WTC11 (cell line): Measurements from ENCODE around the gene STK16. TPM values are rescaled to one million over a fixed set of nuclear protein-coding genes. Genes with fewer than 3 reads are reported as not detected.

ENCODE experiments used
- CREM ChIP-seq: sonication (generic); formaldehyde crosslinking; IDR thresholded peaks from 2 replicates; pipeline ENCODE4 v1.8.1; 2022; ENCODE audit warnings: mild to moderate bottlenecking, missing genetic modification reagents, moderate library complexity
- ELF4 ChIP-seq: sonication (generic); formaldehyde crosslinking; IDR thresholded peaks from 2 replicates; pipeline ENCODE4 v1.8.1; 2022; ENCODE audit warnings: low read depth, mild to moderate bottlenecking, moderate library complexity, missing genetic modification reagents
- ESRRA ChIP-seq: sonication (generic); formaldehyde crosslinking; IDR thresholded peaks from 2 replicates; pipeline ENCODE4 v1.8.1; 2022; ENCODE audit warnings: mild to moderate bottlenecking, missing genetic modification reagents, borderline replicate concordance
- ETV6 ChIP-seq: sonication (generic); formaldehyde crosslinking; IDR thresholded peaks from 2 replicates; pipeline ENCODE4 v1.8.1; 2022; ENCODE audit warnings: mild to moderate bottlenecking, missing genetic modification reagents
- FOXK1 ChIP-seq: sonication (generic); formaldehyde crosslinking; IDR thresholded peaks from 2 replicates; pipeline ENCODE4 v1.8.0; 2022; ENCODE audit warnings: mild to moderate bottlenecking, moderate library complexity, missing genetic modification reagents
- GABPB1 ChIP-seq: sonication (generic); formaldehyde crosslinking; IDR thresholded peaks from 2 replicates; pipeline ENCODE4 v1.8.1; 2023; ENCODE audit warnings: mild to moderate bottlenecking, missing genetic modification reagents
- JUN ChIP-seq: sonication (generic); formaldehyde crosslinking; IDR thresholded peaks from 2 replicates; pipeline ENCODE4 v1.8.0; 2023; ENCODE audit warnings: mild to moderate bottlenecking, missing genetic modification reagents
- KAT7 ChIP-seq: sonication (generic); formaldehyde crosslinking; IDR thresholded peaks from 2 replicates; pipeline ENCODE4 v1.8.1; 2023; ENCODE audit warnings: missing genetic modification reagents, mild to moderate bottlenecking, borderline replicate concordance
- NFATC4 ChIP-seq: fragments of 250-450 bp; sonication (Bioruptor Pico); IDR thresholded peaks from 2 replicates; pipeline ENCODE4 v1.9.0; 2021; ENCODE audit warnings: mild to moderate bottlenecking
- OVOL2 ChIP-seq: fragments of 250-450 bp; sonication (Bioruptor Pico); IDR thresholded peaks from 2 replicates; pipeline ENCODE4 v1.9.0; 2021; ENCODE audit warnings: mild to moderate bottlenecking, borderline replicate concordance
- RORB ChIP-seq: fragments of 250-450 bp; sonication (Bioruptor Pico); IDR thresholded peaks from 2 replicates; pipeline ENCODE4 v1.9.0; 2021; ENCODE audit warnings: mild to moderate bottlenecking
- TEAD1 ChIP-seq: sonication (generic); formaldehyde crosslinking; IDR thresholded peaks from 2 replicates; pipeline ENCODE4 v1.8.0; 2022; ENCODE audit warnings: mild to moderate bottlenecking, missing genetic modification reagents
- TP53 ChIP-seq: sonication (generic); formaldehyde crosslinking; IDR thresholded peaks from 2 replicates; pipeline ENCODE4 v1.8.1; 2023; ENCODE audit warnings: mild to moderate bottlenecking, missing genetic modification reagents
- ZNF263 ChIP-seq: sonication (generic); formaldehyde crosslinking; IDR thresholded peaks from 2 replicates; pipeline ENCODE4 v1.8.1; 2022; ENCODE audit warnings: low read depth, mild to moderate bottlenecking, moderate library complexity, missing genetic modification reagents
- ZNF317 ChIP-seq: sonication (generic); formaldehyde crosslinking; IDR thresholded peaks from 2 replicates; pipeline ENCODE4 v1.8.1; 2023; ENCODE audit warnings: low read depth, mild to moderate bottlenecking, moderate library complexity, missing genetic modification reagents, borderline replicate concordance
- ZNF396 ChIP-seq: fragments of 250-450 bp; sonication (Bioruptor Pico); IDR thresholded peaks from 2 replicates; pipeline ENCODE4 v1.8.0; 2021; ENCODE audit warnings: mild to moderate bottlenecking, moderate library complexity, borderline replicate concordance
- ZNF416 ChIP-seq: fragments of 250-450 bp; sonication (Bioruptor Pico); IDR thresholded peaks from 2 replicates; pipeline ENCODE4 v1.9.0; 2021; ENCODE audit warnings: mild to moderate bottlenecking, inconsistent platforms
- total RNA-seq: library from RNA; stranded (reverse); gene quantifications from 3 replicates; pipeline ENCODE4 v1.2.3, GENCODE V29; 2021
- TF ChIP-seq, protein P1 (sequence below): sonication (generic); formaldehyde crosslinking; IDR thresholded peaks from 2 replicates; pipeline ENCODE4 v1.8.1; 2023; ENCODE audit warnings: mild to moderate bottlenecking, moderate library complexity, missing genetic modification reagents
- TF ChIP-seq, protein P2 (sequence below): sonication (generic); formaldehyde crosslinking; IDR thresholded peaks from 2 replicates; pipeline ENCODE4 v1.8.1; 2023; ENCODE audit warnings: mild to moderate bottlenecking, missing genetic modification reagents, borderline replicate concordance
- TF ChIP-seq, protein P3 (sequence below): fragments of 250-450 bp; sonication (Bioruptor Pico); IDR thresholded peaks from 2 replicates; pipeline ENCODE4 v1.9.0; 2021; ENCODE audit warnings: moderate library complexity, mild to moderate bottlenecking, inconsistent platforms, borderline replicate concordance
- TF ChIP-seq, protein P4 (sequence below): sonication (generic); formaldehyde crosslinking; IDR thresholded peaks from 2 replicates; pipeline ENCODE4 v1.8.0; 2023; ENCODE audit warnings: missing genetic modification reagents, mild to moderate bottlenecking, borderline replicate concordance
- TF ChIP-seq, protein P5 (sequence below): fragments of 250-450 bp; sonication (Bioruptor Pico); conservative IDR thresholded peaks from 2 replicates; pipeline ENCODE4 v1.9.0; 2021; ENCODE audit warnings: mild to moderate bottlenecking
- TF ChIP-seq, protein P6 (sequence below): sonication (generic); formaldehyde crosslinking; IDR thresholded peaks from 2 replicates; pipeline ENCODE4 v1.8.1; 2023; ENCODE audit warnings: mild to moderate bottlenecking, missing genetic modification reagents, moderate library complexity
- TF ChIP-seq, protein P7 (sequence below): fragments of 250-450 bp; sonication (Bioruptor Pico); IDR thresholded peaks from 2 replicates; pipeline ENCODE4 v1.9.0; 2021; ENCODE audit warnings: mild to moderate bottlenecking

STK16 gene
- total RNA-seq, 1 experiment from 2014 or later = 27.5 TPM

DNA sequence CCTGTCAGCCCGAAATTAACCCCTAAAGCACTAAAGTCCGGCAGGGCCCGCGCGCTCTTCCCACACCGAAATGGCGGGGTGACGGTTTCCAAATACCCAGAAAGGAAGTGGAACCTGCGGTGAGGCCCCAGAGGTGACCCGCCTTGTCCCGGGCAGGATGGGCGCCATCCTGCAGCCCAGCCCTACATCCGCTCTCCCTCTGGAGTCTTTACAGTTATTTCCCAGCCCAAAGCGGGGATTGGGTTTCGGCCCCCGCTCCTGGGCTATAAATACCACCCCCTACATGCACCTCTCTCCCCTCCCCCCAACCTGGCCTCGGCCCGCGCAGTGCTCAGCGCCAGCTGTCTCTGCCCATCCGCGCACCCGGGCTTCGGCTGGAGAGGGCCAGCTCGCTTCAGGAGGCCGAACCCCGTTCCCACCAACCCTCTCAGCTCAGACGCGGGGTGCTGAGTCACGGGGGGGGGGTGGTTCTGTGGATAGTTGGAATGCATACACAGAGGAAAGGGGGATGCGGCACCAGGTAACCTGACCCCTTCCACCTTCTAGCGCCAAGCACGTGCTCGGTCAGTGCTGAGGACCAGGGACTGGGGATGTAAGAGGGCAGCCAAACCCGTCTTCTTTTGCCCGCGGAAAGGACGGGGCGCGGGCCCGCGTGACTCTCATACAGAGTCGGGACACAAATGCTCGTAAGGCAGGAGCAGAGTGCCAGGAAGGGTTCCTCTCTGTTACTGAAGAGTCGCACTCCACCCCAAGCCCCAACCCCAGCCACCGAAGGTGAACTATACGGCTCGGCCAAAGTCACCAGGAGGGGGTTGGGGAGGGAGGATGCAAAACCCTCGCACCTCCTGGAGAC lies 7.8 kb downstream of the STK16 start, which contains the start of gene TUBA4B (continued):
- TF ChIP-seq, protein P1, sequence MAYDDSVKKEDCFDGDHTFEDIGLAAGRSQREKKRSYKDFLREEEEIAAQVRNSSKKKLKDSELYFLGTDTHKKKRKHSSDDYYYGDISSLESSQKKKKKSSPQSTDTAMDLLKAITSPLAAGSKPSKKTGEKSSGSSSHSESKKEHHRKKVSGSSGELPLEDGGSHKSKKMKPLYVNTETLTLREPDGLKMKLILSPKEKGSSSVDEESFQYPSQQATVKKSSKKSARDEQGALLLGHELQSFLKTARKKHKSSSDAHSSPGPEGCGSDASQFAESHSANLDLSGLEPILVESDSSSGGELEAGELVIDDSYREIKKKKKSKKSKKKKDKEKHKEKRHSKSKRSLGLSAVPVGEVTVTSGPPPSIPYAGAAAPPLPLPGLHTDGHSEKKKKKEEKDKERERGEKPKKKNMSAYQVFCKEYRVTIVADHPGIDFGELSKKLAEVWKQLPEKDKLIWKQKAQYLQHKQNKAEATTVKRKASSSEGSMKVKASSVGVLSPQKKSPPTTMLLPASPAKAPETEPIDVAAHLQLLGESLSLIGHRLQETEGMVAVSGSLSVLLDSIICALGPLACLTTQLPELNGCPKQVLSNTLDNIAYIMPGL = peak; percentile 56; the same call in 1 of the 2 replicates
- TF ChIP-seq GABPB1 (CRISPR knock-in tag) = no peak
- TF ChIP-seq, protein P2, sequence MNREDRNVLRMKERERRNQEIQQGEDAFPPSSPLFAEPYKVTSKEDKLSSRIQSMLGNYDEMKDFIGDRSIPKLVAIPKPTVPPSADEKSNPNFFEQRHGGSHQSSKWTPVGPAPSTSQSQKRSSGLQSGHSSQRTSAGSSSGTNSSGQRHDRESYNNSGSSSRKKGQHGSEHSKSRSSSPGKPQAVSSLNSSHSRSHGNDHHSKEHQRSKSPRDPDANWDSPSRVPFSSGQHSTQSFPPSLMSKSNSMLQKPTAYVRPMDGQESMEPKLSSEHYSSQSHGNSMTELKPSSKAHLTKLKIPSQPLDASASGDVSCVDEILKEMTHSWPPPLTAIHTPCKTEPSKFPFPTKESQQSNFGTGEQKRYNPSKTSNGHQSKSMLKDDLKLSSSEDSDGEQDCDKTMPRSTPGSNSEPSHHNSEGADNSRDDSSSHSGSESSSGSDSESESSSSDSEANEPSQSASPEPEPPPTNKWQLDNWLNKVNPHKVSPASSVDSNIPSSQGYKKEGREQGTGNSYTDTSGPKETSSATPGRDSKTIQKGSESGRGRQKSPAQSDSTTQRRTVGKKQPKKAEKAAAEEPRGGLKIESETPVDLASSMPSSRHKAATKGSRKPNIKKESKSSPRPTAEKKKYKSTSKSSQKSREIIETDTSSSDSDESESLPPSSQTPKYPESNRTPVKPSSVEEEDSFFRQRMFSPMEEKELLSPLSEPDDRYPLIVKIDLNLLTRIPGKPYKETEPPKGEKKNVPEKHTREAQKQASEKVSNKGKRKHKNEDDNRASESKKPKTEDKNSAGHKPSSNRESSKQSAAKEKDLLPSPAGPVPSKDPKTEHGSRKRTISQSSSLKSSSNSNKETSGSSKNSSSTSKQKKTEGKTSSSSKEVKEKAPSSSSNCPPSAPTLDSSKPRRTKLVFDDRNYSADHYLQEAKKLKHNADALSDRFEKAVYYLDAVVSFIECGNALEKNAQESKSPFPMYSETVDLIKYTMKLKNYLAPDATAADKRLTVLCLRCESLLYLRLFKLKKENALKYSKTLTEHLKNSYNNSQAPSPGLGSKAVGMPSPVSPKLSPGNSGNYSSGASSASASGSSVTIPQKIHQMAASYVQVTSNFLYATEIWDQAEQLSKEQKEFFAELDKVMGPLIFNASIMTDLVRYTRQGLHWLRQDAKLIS (CRISPR knock-in tag) = no peak
- no peak for TF ChIP-seq JUN (CRISPR knock-in tag)
- TF ChIP-seq, protein P3, sequence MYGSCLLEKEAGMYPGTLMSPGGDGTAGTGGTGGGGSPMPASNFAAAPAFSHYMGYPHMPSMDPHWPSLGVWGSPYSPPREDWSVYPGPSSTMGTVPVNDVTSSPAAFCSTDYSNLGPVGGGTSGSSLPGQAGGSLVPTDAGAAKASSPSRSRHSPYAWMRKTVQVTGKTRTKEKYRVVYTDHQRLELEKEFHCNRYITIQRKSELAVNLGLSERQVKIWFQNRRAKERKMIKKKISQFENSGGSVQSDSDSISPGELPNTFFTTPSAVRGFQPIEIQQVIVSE (CRISPR knock-in tag) = no peak
- TF ChIP-seq, protein P4, sequence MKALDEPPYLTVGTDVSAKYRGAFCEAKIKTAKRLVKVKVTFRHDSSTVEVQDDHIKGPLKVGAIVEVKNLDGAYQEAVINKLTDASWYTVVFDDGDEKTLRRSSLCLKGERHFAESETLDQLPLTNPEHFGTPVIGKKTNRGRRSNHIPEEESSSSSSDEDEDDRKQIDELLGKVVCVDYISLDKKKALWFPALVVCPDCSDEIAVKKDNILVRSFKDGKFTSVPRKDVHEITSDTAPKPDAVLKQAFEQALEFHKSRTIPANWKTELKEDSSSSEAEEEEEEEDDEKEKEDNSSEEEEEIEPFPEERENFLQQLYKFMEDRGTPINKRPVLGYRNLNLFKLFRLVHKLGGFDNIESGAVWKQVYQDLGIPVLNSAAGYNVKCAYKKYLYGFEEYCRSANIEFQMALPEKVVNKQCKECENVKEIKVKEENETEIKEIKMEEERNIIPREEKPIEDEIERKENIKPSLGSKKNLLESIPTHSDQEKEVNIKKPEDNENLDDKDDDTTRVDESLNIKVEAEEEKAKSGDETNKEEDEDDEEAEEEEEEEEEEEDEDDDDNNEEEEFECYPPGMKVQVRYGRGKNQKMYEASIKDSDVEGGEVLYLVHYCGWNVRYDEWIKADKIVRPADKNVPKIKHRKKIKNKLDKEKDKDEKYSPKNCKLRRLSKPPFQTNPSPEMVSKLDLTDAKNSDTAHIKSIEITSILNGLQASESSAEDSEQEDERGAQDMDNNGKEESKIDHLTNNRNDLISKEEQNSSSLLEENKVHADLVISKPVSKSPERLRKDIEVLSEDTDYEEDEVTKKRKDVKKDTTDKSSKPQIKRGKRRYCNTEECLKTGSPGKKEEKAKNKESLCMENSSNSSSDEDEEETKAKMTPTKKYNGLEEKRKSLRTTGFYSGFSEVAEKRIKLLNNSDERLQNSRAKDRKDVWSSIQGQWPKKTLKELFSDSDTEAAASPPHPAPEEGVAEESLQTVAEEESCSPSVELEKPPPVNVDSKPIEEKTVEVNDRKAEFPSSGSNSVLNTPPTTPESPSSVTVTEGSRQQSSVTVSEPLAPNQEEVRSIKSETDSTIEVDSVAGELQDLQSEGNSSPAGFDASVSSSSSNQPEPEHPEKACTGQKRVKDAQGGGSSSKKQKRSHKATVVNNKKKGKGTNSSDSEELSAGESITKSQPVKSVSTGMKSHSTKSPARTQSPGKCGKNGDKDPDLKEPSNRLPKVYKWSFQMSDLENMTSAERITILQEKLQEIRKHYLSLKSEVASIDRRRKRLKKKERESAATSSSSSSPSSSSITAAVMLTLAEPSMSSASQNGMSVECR = 0 out of 2 replicates have a peak, but pooled peaks have one; percentile 60
- no peak for TF ChIP-seq NFATC4 (CRISPR knock-in tag)
- TF ChIP-seq, protein P5, sequence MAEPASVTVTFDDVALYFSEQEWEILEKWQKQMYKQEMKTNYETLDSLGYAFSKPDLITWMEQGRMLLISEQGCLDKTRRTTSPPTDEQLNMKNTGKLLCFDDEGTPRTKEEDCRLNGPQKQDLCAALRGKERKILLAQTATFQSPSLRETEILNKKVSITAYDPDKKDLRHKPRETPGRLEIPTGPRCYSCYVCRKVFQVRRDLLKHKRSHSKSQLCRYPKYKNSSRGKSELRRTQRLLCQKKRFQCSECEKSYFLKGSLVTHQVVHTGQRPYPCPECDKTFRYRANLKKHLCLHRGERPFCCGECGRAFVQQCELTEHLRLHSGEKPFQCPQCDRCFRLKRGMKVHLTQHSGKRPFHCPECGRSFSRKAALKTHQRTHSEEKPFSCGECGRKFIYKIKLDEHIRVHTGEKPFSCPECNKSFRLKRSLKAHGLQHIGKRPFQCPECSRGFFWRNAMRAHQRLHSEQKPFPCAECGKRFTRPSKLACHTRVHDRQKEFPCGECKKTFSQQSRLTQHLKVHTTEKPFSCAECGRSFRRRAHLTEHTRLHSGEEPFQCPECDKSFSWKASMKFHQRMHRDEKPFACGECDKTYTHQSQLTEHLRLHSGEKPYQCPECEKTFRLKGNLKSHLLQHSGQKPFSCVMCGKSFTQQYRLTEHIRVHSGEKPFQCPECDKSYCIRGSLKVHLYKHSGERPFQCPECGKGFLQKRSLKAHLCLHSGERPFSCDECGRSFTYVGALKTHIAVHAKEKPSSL = no peak
- TF ChIP-seq TEAD1 (CRISPR knock-in tag) = no peak
- TF ChIP-seq ELF4 (CRISPR knock-in tag) = peak; percentile 86
- TF ChIP-seq ZNF317 (CRISPR knock-in tag) = 0 out of 2 replicates have a peak, but pooled peaks have one; percentile 38
- TF ChIP-seq ZNF396 = no peak
- TF ChIP-seq ZNF263 (CRISPR knock-in tag) = 0 out of 2 replicates have a peak, but pooled peaks have one; percentile 31
- TF ChIP-seq CREM = no peak
- TF ChIP-seq, protein P6, sequence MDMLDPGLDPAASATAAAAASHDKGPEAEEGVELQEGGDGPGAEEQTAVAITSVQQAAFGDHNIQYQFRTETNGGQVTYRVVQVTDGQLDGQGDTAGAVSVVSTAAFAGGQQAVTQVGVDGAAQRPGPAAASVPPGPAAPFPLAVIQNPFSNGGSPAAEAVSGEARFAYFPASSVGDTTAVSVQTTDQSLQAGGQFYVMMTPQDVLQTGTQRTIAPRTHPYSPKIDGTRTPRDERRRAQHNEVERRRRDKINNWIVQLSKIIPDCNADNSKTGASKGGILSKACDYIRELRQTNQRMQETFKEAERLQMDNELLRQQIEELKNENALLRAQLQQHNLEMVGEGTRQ (CRISPR knock-in tag) = peak; percentile 39
- TF ChIP-seq, protein P7, sequence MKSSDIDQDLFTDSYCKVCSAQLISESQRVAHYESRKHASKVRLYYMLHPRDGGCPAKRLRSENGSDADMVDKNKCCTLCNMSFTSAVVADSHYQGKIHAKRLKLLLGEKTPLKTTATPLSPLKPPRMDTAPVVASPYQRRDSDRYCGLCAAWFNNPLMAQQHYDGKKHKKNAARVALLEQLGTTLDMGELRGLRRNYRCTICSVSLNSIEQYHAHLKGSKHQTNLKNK (CRISPR knock-in tag) = no peak
- no peak for TF ChIP-seq RORB (CRISPR knock-in tag)
- TF ChIP-seq ETV6 = peak; percentile 51; the same call in 1 of the 2 replicates
- TF ChIP-seq FOXK1 (CRISPR knock-in tag) = peak; percentile 69; the same call in 1 of the 2 replicates
- TF ChIP-seq ESRRA (CRISPR knock-in tag) = peak; percentile 46; the same call in 1 of the 2 replicates
- TF ChIP-seq OVOL2 (CRISPR knock-in tag) = no peak
- peak; percentile 19; the same call in 1 of the 2 replicates for TF ChIP-seq TP53
- no peak for TF ChIP-seq ZNF416
- no peak for TF ChIP-seq KAT7 (CRISPR knock-in tag)
